RCC 7860 (cell line): ENCODE data around the gene LCE3A.
"Not testable (repeated sequence)": the region's sequence is repeated elsewhere in the genome, so short reads cannot be mapped to it uniquely, and the experiment has no call there.

Source experiments
- DNase-seq: peaks from one replicate; pipeline ENCODE4 v3.0.0-alpha.2; 2015; ENCODE audit warnings: low spot score
- FAIRE-seq: peaks from 2 replicates; lab custom pipeline; 2012; peaks lifted over from hg19 to GRCh38; lab: Jason Lieb, UNC

LCE3A gene

GRCh38 chr1:152579526-152579925 lies 43.4 kb downstream of the LCE3A start:
- not testable (repeated sequence) for DNase-seq, FAIRE-seq

GRCh38 chr1:152577168-152577567 lies 45.7 kb downstream of the LCE3A start:
- DNase-seq, result no peak
- no peak for FAIRE-seq
